Natural killer cell (primary cell): ENCODE measurements around the gene CHD6. TPM values are rescaled to one million over a fixed set of nuclear protein-coding genes. Genes with fewer than 3 reads are reported as not detected.

Experiments used
- ATAC-seq, 3 donors: fragments of 150-1000 bp in 2 of 3; fragments of 200-7000 bp in 1 of 3; cut with Tn5 transposase; 1 replicate in 1 of 3; 2 replicates in 2 of 3; pipeline ENCODE4 v1.10.0; 2021; ENCODE audit warnings: mild to moderate bottlenecking in 2 of 3, moderate library complexity in 2 of 3
- DNase-seq, 2 donors: peaks; one replicate each; pipeline versions ENCODE4 v3.0.0 to v3.0.0-alpha.2; 2013 to 2021; ENCODE audit warnings: mixed read lengths in 1 of 2
- H3K27ac ChIP-seq: one replicate; pipeline ENCODE4 v1.5.1; 2013; ENCODE audit warnings: mild to moderate bottlenecking, low read length
- H3K27me3 ChIP-seq: one replicate; pipeline ENCODE4 v1.6.1; 2013; ENCODE audit warnings: low read length; ENCODE audit not compliant: control insufficient read depth, insufficient read depth
- H3K36me3 ChIP-seq: one replicate; pipeline ENCODE4 v1.6.1; 2013; ENCODE audit warnings: low read length; ENCODE audit not compliant: control insufficient read depth, insufficient read depth
- H3K4me1 ChIP-seq: one replicate; pipeline ENCODE4 v1.6.1; 2013; ENCODE audit warnings: low read length; ENCODE audit not compliant: control insufficient read depth, insufficient read depth
- H3K4me3 ChIP-seq: one replicate; pipeline ENCODE4 v1.5.1; 2013; ENCODE audit warnings: low read length
- H3K9me3 ChIP-seq: one replicate; pipeline ENCODE4 v1.6.1; 2013; ENCODE audit warnings: low read length; ENCODE audit not compliant: control insufficient read depth, insufficient read depth
- H3K27ac Mint-ChIP-seq, 2 donors: one replicate each; pipeline ENCODE4 v1.8.0; 2022; ENCODE audit warnings: mild to moderate bottlenecking in 2 of 2, mixed read lengths in 2 of 2, moderate library complexity in 1 of 2
- H3K27me3 Mint-ChIP-seq, 2 donors: one replicate each; pipeline ENCODE4 v1.8.0; 2022; ENCODE audit warnings: low read depth in 2 of 2, mixed read lengths in 2 of 2
- H3K36me3 Mint-ChIP-seq: one replicate; pipeline ENCODE4 v1.8.0; 2022; ENCODE audit warnings: mixed read lengths
- H3K4me1 Mint-ChIP-seq, 2 donors: one replicate each; pipeline ENCODE4 v1.8.0; 2022; ENCODE audit warnings: mixed read lengths in 2 of 2
- H3K4me3 Mint-ChIP-seq: one replicate; pipeline ENCODE4 v1.8.0; 2022; ENCODE audit warnings: mild to moderate bottlenecking, moderate library complexity, mixed read lengths
- H3K9me3 Mint-ChIP-seq, 2 donors: one replicate each; pipeline ENCODE4 v1.8.0; 2022; ENCODE audit warnings: mixed read lengths in 2 of 2
- CTCF ChIP-seq: fragments of 200-600 bp; IDR thresholded peaks from one replicate; pipeline ENCODE4 v1.8.0; 2022; ENCODE audit warnings: antibody characterized with exemption
- WGBS: methylation state at CpG from one replicate; pipeline ENCODE4 v1.1.7; 2013; ENCODE audit warnings: missing lambda C conversion rate; ENCODE audit not compliant: insufficient coverage; 5-methylcytosine and 5-hydroxymethylcytosine counted together
- intact Hi-C: fragments of 100-400 bp; cut with micrococcal nuclease; formaldehyde crosslinking; loops from one replicate; pipeline ENCODE4 v1.14.2; 2022
- total RNA-seq, 4 donors: library from RNA; stranded (reverse); fragments of 120-200 nt in 1 of 4; gene quantifications; one replicate each; pipeline versions ENCODE4 v1.2.3 to v1.2.4, GENCODE V29; 2013 to 2022

The CHD6 gene
- total RNA-seq, 3 donors from 2014 or later (not counting 1 experiment from before 2014, with no cell fraction given), result 82.8 to 96.6 (median 90.4) TPM

GRCh38 chr20:41513829-41514228 lies 104.3 kb downstream of the CHD6 start:
- Mint-ChIP-seq H3K4me1 (peaks cover 31 to 50% of the 10 kb centered on the region in 2 donors), H3K36me3 (no peaks in the 10 kb centered on the region), H3K27ac (peak overlapping the region in 1 of 2 donors; percentile 5), H3K9me3 (no peaks in the 10 kb centered on the region), H3K4me3 (no peak overlapping the region), H3K27me3 (no peaks in the 10 kb centered on the region)
- no peaks in the 10 kb centered on the region for H3K4me1 ChIP-seq
- intact Hi-C loops, result no loop called here
- WGBS, result 98% methylated on average over 2 of the region's 2 CpGs
- peaks cover 34% of the 10 kb centered on the region for H3K36me3 ChIP-seq
- no peak for DNase-seq
- no peak for TF ChIP-seq CTCF
- no peaks in the 10 kb centered on the region for H3K27me3 ChIP-seq
- ATAC-seq, result no peak
- no peak overlapping the region for H3K4me3 ChIP-seq
- H3K9me3 ChIP-seq, result no peaks in the 10 kb centered on the region
- H3K27ac ChIP-seq, result no peak overlapping the region

DNA sequence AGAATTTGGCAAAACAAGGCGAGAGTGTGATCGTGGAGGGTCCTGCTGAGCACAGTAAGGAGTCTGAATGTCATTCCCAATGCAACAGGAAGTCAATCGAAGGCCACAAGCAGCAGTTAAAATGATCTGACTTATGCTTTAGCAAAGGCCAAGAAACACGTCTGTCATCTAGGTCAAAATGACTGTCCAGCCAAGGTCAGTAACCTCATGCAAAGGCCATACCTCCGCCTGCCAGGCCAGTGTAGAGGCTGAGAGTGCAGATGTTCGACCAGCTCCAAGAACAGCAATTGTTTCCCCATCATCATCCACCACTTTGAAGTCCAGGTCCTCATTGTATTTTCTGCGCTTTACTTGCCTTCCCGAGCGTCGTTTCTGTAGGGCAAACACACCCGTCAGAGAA lies 105.6 kb downstream of the CHD6 start:
- H3K27me3 Mint-ChIP-seq, result no peaks in the 10 kb centered on the region
- DNase-seq, result no peak
- H3K36me3 Mint-ChIP-seq, result no peaks in the 10 kb centered on the region
- no peak for TF ChIP-seq CTCF
- no peak overlapping the region for H3K27ac ChIP-seq
- no peaks in the 10 kb centered on the region for H3K9me3 Mint-ChIP-seq
- H3K4me3 Mint-ChIP-seq, result no peak overlapping the region
- WGBS, result 93% methylated on average over 11 of the region's 11 CpGs
- peaks cover 41% of the 10 kb centered on the region for H3K36me3 ChIP-seq
- H3K27ac Mint-ChIP-seq, result no peak overlapping the region
- H3K4me1 Mint-ChIP-seq, result peaks cover 31 to 62% of the 10 kb centered on the region in 2 donors
- no peaks in the 10 kb centered on the region for H3K4me1 ChIP-seq
- intact Hi-C loops, result no loop called here
- ATAC-seq, result no peak
- no peaks in the 10 kb centered on the region for H3K27me3 ChIP-seq
- no peak overlapping the region for H3K4me3 ChIP-seq
- no peaks in the 10 kb centered on the region for H3K9me3 ChIP-seq

DNA sequence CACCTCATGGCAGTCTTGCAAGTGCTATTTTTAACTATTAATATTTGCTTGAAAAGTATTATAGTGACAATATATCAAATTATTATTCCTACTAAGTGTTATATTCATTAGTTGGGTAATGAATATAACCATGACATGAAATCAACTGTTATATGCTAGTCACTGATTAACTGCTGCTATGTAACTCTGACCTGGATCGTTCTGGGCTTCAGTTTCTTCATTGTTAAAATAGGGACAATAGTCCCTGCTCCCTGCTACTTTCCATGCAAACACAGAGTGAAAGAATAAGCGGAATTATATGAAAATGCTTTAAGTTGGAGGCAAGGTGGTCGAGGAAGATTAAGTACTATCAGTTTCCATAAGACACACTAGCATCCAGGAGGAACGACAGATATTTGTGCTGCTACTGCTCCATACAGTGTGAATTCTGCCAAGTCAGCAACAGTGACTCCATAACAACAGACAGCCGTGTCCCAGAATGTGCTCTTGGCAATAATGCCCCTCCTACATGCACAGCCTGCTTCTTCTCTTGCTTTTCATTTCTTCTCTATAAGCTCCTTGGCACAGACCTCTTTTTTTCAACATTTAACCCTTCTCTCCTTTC lies 107.2 kb downstream of the CHD6 start:
- Histone ChIP-seq H3K4me1 (no peaks in the 10 kb centered on the region), H3K36me3 (peaks cover 44% of the 10 kb centered on the region), H3K4me3 (no peak overlapping the region), H3K27me3 (no peaks in the 10 kb centered on the region), H3K9me3 (no peaks in the 10 kb centered on the region), H3K27ac (no peak overlapping the region)
- no peak overlapping the region for H3K27ac Mint-ChIP-seq
- no peaks in the 10 kb centered on the region for H3K36me3 Mint-ChIP-seq
- no peaks in the 10 kb centered on the region for H3K27me3 Mint-ChIP-seq
- 94% methylated on average over 5 of the region's 5 CpGs for WGBS
- intact Hi-C loops, result no loop called here
- DNase-seq (no peak), ATAC-seq (no peak)
- H3K4me3 Mint-ChIP-seq, result no peak overlapping the region
- H3K9me3 Mint-ChIP-seq, result no peaks in the 10 kb centered on the region
- peaks cover 26 to 53% of the 10 kb centered on the region in 2 donors for H3K4me1 Mint-ChIP-seq
- TF ChIP-seq CTCF, result no peak

DNA sequence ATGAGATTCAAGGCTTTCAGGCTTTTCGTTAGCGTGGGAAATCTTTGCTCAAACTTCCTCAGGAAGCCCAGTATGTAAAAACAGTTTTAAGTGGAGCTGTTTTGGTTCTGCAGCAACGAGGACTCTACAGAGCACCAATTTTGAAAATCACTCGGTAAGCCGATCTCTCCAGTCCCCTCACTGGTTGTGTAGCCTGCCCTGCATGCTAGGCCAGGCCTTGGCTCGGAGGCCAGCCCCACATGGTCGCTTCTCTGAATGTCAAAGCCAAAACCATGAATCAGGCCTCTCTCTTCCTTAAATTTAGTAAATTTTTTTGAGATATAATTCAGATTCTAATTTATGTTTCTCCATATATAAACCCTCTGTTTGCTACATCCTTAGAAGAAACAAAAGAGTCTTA lies 108.0 kb downstream of the CHD6 start:
- H3K4me3 Mint-ChIP-seq, result no peak overlapping the region
- WGBS, result 84% methylated on average over 7 of the region's 7 CpGs

More for the DNA sequence above, 108.0 kb downstream of the CHD6 start:
- Mint-ChIP-seq H3K9me3 (no peaks in the 10 kb centered on the region), H3K4me1 (peaks cover 20 to 47% of the 10 kb centered on the region in 2 donors), H3K27me3 (no peaks in the 10 kb centered on the region), H3K27ac (no peak overlapping the region), H3K36me3 (no peaks in the 10 kb centered on the region)
- no peaks in the 10 kb centered on the region for H3K9me3 ChIP-seq
- H3K36me3 ChIP-seq, result peaks cover 44% of the 10 kb centered on the region
- intact Hi-C loops, result no loop called here
- TF ChIP-seq CTCF, result no peak
- no peak overlapping the region for H3K4me3 ChIP-seq
- H3K27me3 ChIP-seq, result no peaks in the 10 kb centered on the region
- H3K27ac ChIP-seq, result no peak overlapping the region
- no peaks in the 10 kb centered on the region for H3K4me1 ChIP-seq
- ATAC-seq (no peak), DNase-seq (no peak)
